Measurements from ENCODE around the gene PHYKPL. TPM values are rescaled to one million over a fixed set of nuclear protein-coding genes. Genes with fewer than 3 reads are reported as not detected.

The PHYKPL gene
- polyA plus RNA-seq, 1 experiment, result 33.4 TPM

- Histone ChIP-seq H3K27ac (ENCODE audit: low read depth, low read length) (no peak overlapping the region), H3K4me3 (ENCODE audit: low read depth, low read length) (no peak overlapping the region), H3K27me3 (ENCODE audit: control insufficient read depth, insufficient read depth, low read length) (no peaks in the 10 kb centered on the region), H3K9me3 (ENCODE audit: control insufficient read depth, insufficient read depth, low read length) (peaks cover 32% of the 10 kb centered on the region)
- TF ChIP-seq CTCF (IDR thresholded peaks at IDR 0.05; ENCODE audit: low read depth, low read length), result peak; percentile 87
- ChIA-PET CTCF (interaction anchor here (0.5 to 1.5 kb wide), 5 partner anchors 29 to 1214 kb away, joined by 3 to 6 read pairs (median 3); partner anchors contain the start of gene COL23A1), POLR2A (no interaction called here)
- DNase-seq (ENCODE audit: low read depth, low spot score), result peak; percentile 26
These were observed 47.3 kb upstream of the PHYKPL start for GRCh38 chr5:178279723-178280438.

GRCh38 chr5:178279026-178279722 lies 46.6 kb upstream of the PHYKPL start:
- H3K27ac ChIP-seq (ENCODE audit: low read depth, low read length), result no peak overlapping the region
- POLR2A ChIA-PET, result no interaction called here
- peaks cover 35% of the 10 kb centered on the region for H3K9me3 ChIP-seq (ENCODE audit: control insufficient read depth, insufficient read depth, low read length)
- no peaks in the 10 kb centered on the region for H3K27me3 ChIP-seq (ENCODE audit: control insufficient read depth, insufficient read depth, low read length)
- no peak overlapping the region for H3K4me3 ChIP-seq (ENCODE audit: low read depth, low read length)
- DNase-seq (ENCODE audit: low read depth, low spot score), result no peak
- CTCF ChIA-PET, result interaction anchor here (1.2 to 1.5 kb wide), 2 partner anchors 28 to 360 kb away, joined by 3 read pairs; no protein-coding TSS in a partner anchor
- no peak for TF ChIP-seq CTCF (IDR thresholded peaks at IDR 0.05; ENCODE audit: low read depth, low read length)

GRCh38 chr5:178278358-178279023 lies 45.9 kb upstream of the PHYKPL start:
- POLR2A ChIA-PET, result no interaction called here

GRCh38 chr5:178277866-178278265 lies 45.3 kb upstream of the PHYKPL start:
- Histone ChIP-seq H3K27ac (ENCODE audit: low read depth, low read length) (no peak overlapping the region), H3K27me3 (ENCODE audit: control insufficient read depth, insufficient read depth, low read length) (no peaks in the 10 kb centered on the region), H3K9me3 (ENCODE audit: control insufficient read depth, insufficient read depth, low read length) (peaks cover 36% of the 10 kb centered on the region), H3K4me3 (ENCODE audit: low read depth, low read length) (no peak overlapping the region)
- CTCF ChIA-PET, result interaction anchor here (1.0 kb wide), 1 partner anchor 313 kb away, joined by 3 read pairs; no protein-coding TSS in a partner anchor
- POLR2A ChIA-PET, result no interaction called here
- no peak for TF ChIP-seq CTCF (IDR thresholded peaks at IDR 0.05; ENCODE audit: low read depth, low read length)
- no peak for DNase-seq (ENCODE audit: low read depth, low spot score)

More at GRCh38 chr5:178278358-178279023, 45.9 kb upstream of the PHYKPL start:
- H3K27ac ChIP-seq (ENCODE audit: low read depth, low read length), result no peak overlapping the region
- CTCF ChIA-PET, result interaction anchor here (1.0 to 1.2 kb wide), 2 partner anchors 312 to 361 kb away, joined by 3 read pairs; no protein-coding TSS in a partner anchor
- no peak for TF ChIP-seq CTCF (IDR thresholded peaks at IDR 0.05; ENCODE audit: low read depth, low read length)
- no peaks in the 10 kb centered on the region for H3K27me3 ChIP-seq (ENCODE audit: control insufficient read depth, insufficient read depth, low read length)
- H3K4me3 ChIP-seq (ENCODE audit: low read depth, low read length), result no peak overlapping the region
- DNase-seq (ENCODE audit: low read depth, low spot score), result no peak
- peaks cover 31% of the 10 kb centered on the region for H3K9me3 ChIP-seq (ENCODE audit: control insufficient read depth, insufficient read depth, low read length)
